Measurements from ENCODE around the gene TRIM67.
"Not testable (repeated sequence)": the region's sequence is repeated elsewhere in the genome, so short reads cannot be mapped to it uniquely, and the experiment has no call there.

The TRIM67 gene

DNA sequence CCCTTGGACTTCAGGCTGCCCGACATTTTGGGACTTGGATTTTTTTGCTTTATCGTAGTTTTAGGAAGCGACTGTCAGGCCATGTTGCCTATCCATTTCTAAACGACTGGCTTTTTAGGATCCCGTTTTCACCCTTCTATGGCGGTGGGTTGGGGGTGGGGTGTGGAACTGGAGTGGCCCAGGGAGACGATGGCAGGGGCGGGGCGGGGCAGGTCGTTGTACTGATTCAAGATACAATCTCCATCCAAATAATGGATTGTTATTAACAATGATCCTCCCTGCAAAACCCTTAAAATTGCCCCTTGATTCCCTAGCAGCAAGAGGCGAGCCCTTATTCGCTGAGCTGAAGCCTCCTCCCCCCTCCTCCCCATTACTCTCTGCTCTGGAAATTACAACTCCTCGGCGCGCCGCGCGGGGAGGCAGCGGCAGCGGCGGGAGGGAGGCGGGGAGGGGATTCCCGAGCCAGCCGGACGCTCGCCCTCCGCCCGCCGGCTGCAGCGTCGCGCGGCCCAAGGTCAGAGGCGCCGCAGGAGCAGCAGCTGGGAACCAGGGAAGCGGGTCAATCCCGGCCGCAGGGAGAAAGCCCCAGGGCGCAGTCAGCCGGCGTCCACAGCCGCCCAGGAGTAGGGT is at the start of gene TRIM67:
TSS of gene TRIM67 (plus strand) at position 392 of the 630 bp plus-strand sequence. CDS start 912 bp downstream, outside the sequence.
- DNase-seq (ENCODE audit: low spot score) = peak; percentile 50

GRCh38 chr1:231116738-231117137 is 45.1 kb upstream of the TRIM67 start:
- DNase-seq (ENCODE audit: low spot score) = no peak

- DNase-seq (ENCODE audit: low spot score) = no peak
These were observed 43.0 kb upstream of the TRIM67 start for GRCh38 chr1:231118704-231119453.

DNA sequence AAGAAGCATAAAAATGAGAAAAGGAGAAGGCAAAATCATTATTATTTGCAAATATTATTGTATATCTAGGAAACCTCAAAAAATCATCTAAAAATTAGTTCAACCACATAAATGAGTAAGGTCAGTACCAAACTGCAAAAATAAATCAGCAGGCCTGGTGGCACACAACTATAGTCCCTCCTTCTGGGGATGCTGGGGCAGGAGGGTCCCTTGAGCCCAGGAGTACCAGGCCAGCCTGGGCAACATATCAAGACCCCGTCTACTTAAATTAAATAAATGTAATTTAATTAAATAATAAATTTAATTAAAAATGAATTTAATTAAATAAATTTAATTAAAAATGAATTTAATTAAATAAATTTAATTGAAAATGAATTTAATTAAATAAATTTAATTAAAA is 40.3 kb upstream of the TRIM67 start:
- no peak for DNase-seq (ENCODE audit: low spot score)

GRCh38 chr1:231122143-231122542 is 39.7 kb upstream of the TRIM67 start:
- no peak for DNase-seq (ENCODE audit: low spot score)

DNA sequence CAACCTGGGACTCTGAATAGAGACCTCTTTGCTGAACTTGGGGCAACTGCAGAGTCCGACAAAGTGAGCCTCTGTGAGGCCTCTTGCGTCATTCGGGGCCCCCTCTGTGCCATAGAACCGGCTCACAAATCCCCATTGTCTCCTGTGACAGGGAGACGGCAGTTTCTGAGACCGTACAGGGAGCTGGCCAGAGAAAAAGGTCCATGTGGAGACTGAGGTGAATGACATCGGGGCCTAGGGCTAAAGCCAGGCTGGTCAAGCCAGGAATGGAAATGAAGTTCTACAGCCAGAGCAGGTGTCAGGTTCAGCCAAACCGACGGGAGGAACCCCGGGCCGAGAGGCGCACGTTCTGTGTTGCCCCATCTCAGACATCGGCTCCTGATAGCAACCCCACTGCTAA is 37.1 kb upstream of the TRIM67 start:
- peak; percentile 28 for DNase-seq (ENCODE audit: low spot score)

DNA sequence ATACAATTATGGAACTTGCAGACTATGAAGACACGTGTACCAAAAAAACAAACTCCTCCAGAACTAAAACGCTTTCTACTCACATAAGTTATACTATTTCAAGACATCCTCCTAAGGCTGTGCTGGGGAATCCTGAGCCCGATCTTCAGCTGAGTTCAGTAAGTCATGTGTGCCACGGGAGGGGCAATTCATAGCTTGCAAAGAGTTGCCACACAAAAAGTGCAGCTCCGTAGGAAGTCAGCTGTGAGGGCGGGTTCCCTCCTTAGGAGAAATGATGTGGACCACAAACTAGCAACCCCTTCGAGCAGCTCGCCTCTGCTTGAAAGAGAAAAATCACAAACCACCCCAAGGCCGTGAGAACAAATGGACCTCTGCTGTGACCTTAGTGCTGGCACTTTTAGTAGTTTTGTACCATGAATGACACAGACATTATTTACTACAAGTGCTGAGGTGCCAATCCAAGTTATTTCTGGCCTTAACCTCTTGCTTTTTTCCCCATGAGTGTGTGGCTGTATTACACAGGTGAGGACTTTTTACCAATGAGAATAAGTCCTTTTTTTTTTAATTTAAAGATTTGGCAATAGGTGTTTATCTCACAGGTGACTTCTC is 35.8 kb upstream of the TRIM67 start:
- no peak for DNase-seq (ENCODE audit: low spot score)

GRCh38 chr1:231127106-231127505 is 34.8 kb upstream of the TRIM67 start:
- DNase-seq (ENCODE audit: low spot score) = not testable (repeated sequence)

DNA sequence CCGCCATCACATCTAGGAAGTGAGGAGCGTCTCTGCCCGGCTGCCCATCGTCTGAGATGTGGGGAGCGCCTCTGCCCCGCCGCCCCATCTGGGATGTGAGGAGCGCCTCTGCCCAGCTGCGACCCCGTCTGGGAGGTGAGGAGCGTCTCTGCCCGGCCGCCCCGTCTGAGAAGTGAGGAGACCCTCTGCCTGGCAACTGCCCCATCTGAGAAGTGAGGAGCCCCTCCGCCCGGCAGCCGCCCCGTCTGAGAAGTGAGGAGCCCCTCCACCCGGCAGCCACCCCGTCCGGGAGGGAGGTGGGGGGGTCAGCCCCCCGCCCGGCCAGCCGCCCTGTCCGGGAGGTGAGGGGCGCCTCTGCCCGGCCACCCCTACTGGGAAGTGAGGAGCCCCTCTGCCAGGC is 33.4 kb upstream of the TRIM67 start:
- not testable (repeated sequence) for DNase-seq (ENCODE audit: low spot score)

GRCh38 chr1:231130544-231130943 is 31.3 kb upstream of the TRIM67 start:
- DNase-seq (ENCODE audit: low spot score) = no peak

DNA sequence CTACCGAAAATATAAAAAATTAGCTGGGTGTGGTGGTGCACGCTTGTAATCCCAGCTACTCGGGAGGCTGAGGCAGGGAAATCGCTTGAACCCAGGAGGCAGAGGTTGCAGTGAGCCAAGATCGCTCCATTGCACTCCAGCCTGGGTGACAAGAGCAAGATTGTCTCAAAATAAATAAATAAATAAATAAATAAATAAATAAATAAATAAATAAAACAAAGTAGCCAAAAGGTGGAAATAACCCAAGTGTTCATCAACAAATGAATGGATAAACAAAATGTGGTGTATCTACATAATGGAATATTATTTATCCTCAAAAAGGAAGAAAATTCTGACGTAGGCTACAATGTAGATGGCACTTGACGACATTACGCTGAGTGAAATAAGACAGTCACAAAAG is 29.3 kb upstream of the TRIM67 start:
- not testable (repeated sequence) for DNase-seq (ENCODE audit: low spot score)

- DNase-seq (ENCODE audit: low spot score) = no peak
These were observed 27.2 kb upstream of the TRIM67 start for GRCh38 chr1:231134624-231135023.

DNA sequence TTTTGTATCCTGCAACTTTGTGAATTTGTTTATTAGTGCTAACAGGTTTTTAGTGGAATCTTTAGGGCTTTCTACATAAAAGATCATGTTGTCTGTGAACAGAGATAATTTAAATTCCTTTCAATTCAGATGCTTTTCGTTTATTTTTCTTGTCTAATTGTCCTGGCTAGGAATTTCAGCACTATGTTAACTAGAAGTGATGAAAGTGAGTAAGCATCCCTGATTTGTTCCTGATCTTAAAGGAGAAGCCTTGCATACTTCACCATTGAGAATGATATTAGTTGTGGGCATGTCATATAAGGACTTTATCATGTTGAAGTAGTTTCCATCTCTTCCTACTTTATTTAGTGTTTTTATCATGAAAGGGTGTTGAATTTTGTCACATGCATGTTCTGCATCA is 23.6 kb upstream of the TRIM67 start:
- no peak for DNase-seq (ENCODE audit: low spot score)

DNA sequence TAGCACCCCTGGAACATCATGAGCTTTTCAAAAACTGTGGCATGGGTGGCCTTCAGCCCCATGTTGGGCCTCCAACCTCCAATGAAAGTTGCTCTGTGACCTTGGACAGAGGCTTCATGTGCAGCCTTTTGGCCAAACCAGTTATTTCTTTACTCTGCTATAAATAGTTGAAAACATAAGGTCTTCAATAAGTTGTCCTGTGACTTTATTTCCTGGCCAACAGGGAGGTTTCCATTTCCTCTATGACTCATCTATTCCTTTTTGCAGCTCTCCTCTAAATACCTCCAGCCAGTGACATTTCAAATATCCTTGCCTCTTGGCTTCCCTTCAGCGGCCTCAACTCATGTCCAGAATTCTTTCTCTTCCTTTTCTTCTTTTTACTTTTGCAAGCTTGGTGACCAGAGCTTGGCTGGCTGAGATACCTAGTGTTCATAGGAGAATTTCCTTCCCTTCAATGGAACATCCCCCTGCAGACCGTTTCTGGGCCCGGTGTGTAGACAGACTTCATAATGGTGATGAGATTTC is 22.7 kb upstream of the TRIM67 start:
- DNase-seq (ENCODE audit: low spot score) = no peak

GRCh38 chr1:231139659-231140654 is 21.9 kb upstream of the TRIM67 start:
- no peak for DNase-seq (ENCODE audit: low spot score)

GRCh38 chr1:231144416-231145193 is 17.3 kb upstream of the TRIM67 start:
- DNase-seq (ENCODE audit: low spot score) = no peak

DNA sequence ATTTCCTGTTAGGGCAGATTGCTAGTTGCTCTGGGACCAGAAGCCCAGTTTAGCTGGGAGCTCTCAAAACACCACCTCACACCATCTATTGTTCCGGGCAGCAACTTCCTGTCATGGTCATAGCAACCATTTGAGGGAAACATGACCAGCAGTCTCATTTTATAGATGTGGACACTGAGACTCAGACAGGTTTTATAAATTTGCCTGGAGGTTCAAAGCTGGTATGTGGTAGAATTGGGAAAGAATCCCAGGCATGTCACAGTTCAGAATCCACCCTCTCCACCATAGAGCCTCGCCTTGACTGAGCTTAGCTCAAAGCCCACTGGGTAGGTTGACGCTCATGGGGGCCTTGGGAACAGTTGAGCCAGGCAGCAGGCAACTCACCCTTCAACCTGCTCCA is 14.0 kb upstream of the TRIM67 start:
- DNase-seq (ENCODE audit: low spot score) = no peak

GRCh38 chr1:231151811-231152210 is 10.0 kb upstream of the TRIM67 start:
- DNase-seq (ENCODE audit: low spot score) = no peak

GRCh38 chr1:231153726-231154125 is 8.1 kb upstream of the TRIM67 start:
- DNase-seq (ENCODE audit: low spot score) = no peak

GRCh38 chr1:231155808-231156207 is 6.0 kb upstream of the TRIM67 start:
- DNase-seq (ENCODE audit: low spot score) = no peak

- DNase-seq (ENCODE audit: low spot score) = no peak
These were observed 4.5 kb upstream of the TRIM67 start for GRCh38 chr1:231157311-231157710.

All from Ammon's horn (tissue), 1 donor.